Type B pancreatic cell (in vitro differentiated cells): ENCODE data around the gene KIAA0232. TPM values are rescaled to one million over a fixed set of nuclear protein-coding genes. Genes with fewer than 3 reads are reported as not detected.
"Not testable (repeated sequence)": the region's sequence is repeated elsewhere in the genome, so short reads cannot be mapped to it uniquely, and the experiment has no call there.

ENCODE experiments used
- DNase-seq: peaks from one replicate; pipeline ENCODE4 v3.0.0; 2021; ENCODE audit warnings: mixed read lengths; ENCODE audit not compliant: unreplicated experiment; ENCODE audit errors: extremely low spot score
- H3K27ac Mint-ChIP-seq: 2 replicates; pipeline ENCODE4 v1.8.0; 2021; ENCODE audit warnings: mild to moderate bottlenecking, mixed read lengths
- H3K27me3 Mint-ChIP-seq: 2 replicates; pipeline ENCODE4 v1.8.0; 2021; ENCODE audit warnings: mixed read lengths
- H3K36me3 Mint-ChIP-seq: 2 replicates; pipeline ENCODE4 v1.8.0; 2021; ENCODE audit warnings: mixed read lengths
- H3K4me1 Mint-ChIP-seq: one replicate; pipeline ENCODE4 v1.8.0; 2021; ENCODE audit warnings: mixed read lengths; ENCODE audit not compliant: unreplicated experiment
- H3K4me3 Mint-ChIP-seq: 2 replicates; pipeline ENCODE4 v1.8.0; 2021; ENCODE audit warnings: mild to moderate bottlenecking, mixed read lengths
- H3K9me3 Mint-ChIP-seq: 2 replicates; pipeline ENCODE4 v1.8.0; 2021; ENCODE audit warnings: mixed read lengths
- total RNA-seq: library from RNA; stranded (reverse); gene quantifications from 2 replicates; pipeline ENCODE4 v1.2.1, GENCODE V29; 2021; ENCODE audit warnings: low replicate concordance
- TF ChIP-seq, protein P1 (sequence below): fragments of 200-600 bp; sonication (generic); conservative IDR thresholded peaks from 2 replicates; pipeline ENCODE4 v1.5.0; 2021; ENCODE audit warnings: antibody characterized with exemption, mild to moderate bottlenecking

The KIAA0232 gene
- total RNA-seq, 1 donor from 2014 or later, result 35.9 TPM

- no peaks in the 10 kb centered on the region for H3K27me3 Mint-ChIP-seq
- TF ChIP-seq, protein P1, sequence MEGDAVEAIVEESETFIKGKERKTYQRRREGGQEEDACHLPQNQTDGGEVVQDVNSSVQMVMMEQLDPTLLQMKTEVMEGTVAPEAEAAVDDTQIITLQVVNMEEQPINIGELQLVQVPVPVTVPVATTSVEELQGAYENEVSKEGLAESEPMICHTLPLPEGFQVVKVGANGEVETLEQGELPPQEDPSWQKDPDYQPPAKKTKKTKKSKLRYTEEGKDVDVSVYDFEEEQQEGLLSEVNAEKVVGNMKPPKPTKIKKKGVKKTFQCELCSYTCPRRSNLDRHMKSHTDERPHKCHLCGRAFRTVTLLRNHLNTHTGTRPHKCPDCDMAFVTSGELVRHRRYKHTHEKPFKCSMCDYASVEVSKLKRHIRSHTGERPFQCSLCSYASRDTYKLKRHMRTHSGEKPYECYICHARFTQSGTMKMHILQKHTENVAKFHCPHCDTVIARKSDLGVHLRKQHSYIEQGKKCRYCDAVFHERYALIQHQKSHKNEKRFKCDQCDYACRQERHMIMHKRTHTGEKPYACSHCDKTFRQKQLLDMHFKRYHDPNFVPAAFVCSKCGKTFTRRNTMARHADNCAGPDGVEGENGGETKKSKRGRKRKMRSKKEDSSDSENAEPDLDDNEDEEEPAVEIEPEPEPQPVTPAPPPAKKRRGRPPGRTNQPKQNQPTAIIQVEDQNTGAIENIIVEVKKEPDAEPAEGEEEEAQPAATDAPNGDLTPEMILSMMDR, result no peak
- peaks cover 8% of the 10 kb centered on the region for H3K36me3 Mint-ChIP-seq
- no peak for DNase-seq
- H3K9me3 Mint-ChIP-seq, result no peaks in the 10 kb centered on the region
- no peak overlapping the region for H3K4me3 Mint-ChIP-seq
- H3K4me1 Mint-ChIP-seq, result peaks cover 35% of the 10 kb centered on the region
- no peak overlapping the region for H3K27ac Mint-ChIP-seq
These were observed 106.7 kb downstream of the KIAA0232 start for GRCh38 chr4:6889101-6889735.

GRCh38 chr4:6889736-6890324 is 107.3 kb downstream of the KIAA0232 start:
- DNase-seq, result no peak
- H3K36me3 Mint-ChIP-seq, result peaks cover 4% of the 10 kb centered on the region
- no peaks in the 10 kb centered on the region for H3K9me3 Mint-ChIP-seq
- H3K27me3 Mint-ChIP-seq, result no peaks in the 10 kb centered on the region
- TF ChIP-seq, protein P1, result no peak
- H3K4me3 Mint-ChIP-seq, result no peak overlapping the region
- H3K4me1 Mint-ChIP-seq, result peaks cover 31% of the 10 kb centered on the region
- no peak overlapping the region for H3K27ac Mint-ChIP-seq

- no peak overlapping the region for H3K27ac Mint-ChIP-seq
- H3K36me3 Mint-ChIP-seq, result peaks cover 2% of the 10 kb centered on the region
- TF ChIP-seq, protein P1, result no peak
- H3K27me3 Mint-ChIP-seq, result no peaks in the 10 kb centered on the region
- H3K4me3 Mint-ChIP-seq, result no peak overlapping the region
- no peaks in the 10 kb centered on the region for H3K9me3 Mint-ChIP-seq
- DNase-seq, result no peak
- peaks cover 28% of the 10 kb centered on the region for H3K4me1 Mint-ChIP-seq
These were observed 107.8 kb downstream of the KIAA0232 start for GRCh38 chr4:6890358-6890757.

GRCh38 chr4:6890971-6891370 is 108.4 kb downstream of the KIAA0232 start:
- H3K27me3 Mint-ChIP-seq, H3K27ac Mint-ChIP-seq, H3K9me3 Mint-ChIP-seq, H3K4me3 Mint-ChIP-seq, DNase-seq, H3K36me3 Mint-ChIP-seq: not testable (repeated sequence)
- H3K4me1 Mint-ChIP-seq, result peaks cover 24% of the 10 kb centered on the region

DNA sequence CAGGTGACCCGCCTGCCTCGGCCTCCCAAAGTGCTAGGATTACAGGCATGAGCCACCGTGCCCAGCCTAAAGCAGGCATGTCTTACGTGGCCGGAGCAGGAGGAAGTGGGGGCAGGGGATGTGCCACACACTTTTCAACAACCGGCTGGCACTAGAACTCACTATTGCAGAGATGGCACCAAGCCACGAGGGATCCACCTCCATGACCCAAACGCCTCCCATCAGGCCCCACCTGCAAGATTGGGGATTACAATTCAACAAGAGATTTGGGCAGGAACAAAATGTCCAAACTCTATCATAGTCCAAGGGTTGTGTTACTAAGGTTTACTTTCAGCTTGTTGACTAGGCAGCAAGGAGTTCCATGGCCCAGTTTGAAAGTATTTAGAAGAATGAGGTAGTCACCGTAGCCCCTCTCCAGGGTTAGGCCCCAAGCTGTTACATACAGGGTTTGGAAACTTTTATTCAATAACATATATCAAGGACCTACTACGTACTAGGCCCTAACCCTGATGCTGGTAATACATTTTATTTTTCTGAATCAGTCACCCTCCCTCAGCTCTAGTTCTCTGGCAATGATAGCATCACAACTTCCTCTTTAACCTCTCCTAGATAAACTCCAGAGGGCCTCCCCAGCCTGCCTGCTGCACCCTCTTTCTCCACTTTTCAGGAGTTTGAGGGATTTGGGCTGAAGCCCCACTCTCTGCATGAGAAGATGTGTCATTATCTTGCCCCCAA is 109.1 kb downstream of the KIAA0232 start:
- no peaks in the 10 kb centered on the region for H3K27me3 Mint-ChIP-seq
- peaks cover 22% of the 10 kb centered on the region for H3K4me1 Mint-ChIP-seq
- no peak overlapping the region for H3K4me3 Mint-ChIP-seq
- TF ChIP-seq, protein P1, result no peak
- no peaks in the 10 kb centered on the region for H3K36me3 Mint-ChIP-seq
- H3K9me3 Mint-ChIP-seq, result no peaks in the 10 kb centered on the region
- no peak overlapping the region for H3K27ac Mint-ChIP-seq
- no peak for DNase-seq
